GM12892 (cell line): ENCODE measurements around the gene NKG7.
"Not testable (repeated sequence)": the region's sequence is repeated elsewhere in the genome, so short reads cannot be mapped to it uniquely, and the experiment has no call there.

Experiments
- POLR2A ChIP-seq: IDR thresholded peaks from 2 replicates; pipeline ENCODE4 v1.6.1; 2011; ENCODE audit warnings: low read depth, low read length, control low read depth
- POLR2AphosphoS5 ChIP-seq: IDR thresholded peaks from 2 replicates; pipeline ENCODE4 v1.6.1; 2011; ENCODE audit warnings: low read depth, low read length, control low read depth

- TF ChIP-seq POLR2A, POLR2AphosphoS5: not testable (repeated sequence)
Observed at GRCh38 chr19:51420511-51420910, 48.1 kb upstream of the NKG7 start.
